Measurements from ENCODE around the gene TMEM63B.

GRCh38 chr6:44085219-44085618, 42.1 kb upstream of the TMEM63B start:
- TF ChIP-seq POLR2AphosphoS5 (IDR thresholded peaks at IDR 0.05; ENCODE audit: borderline replicate concordance, low read depth, low read length) (no peak), EZH2 (IDR thresholded peaks at IDR 0.05) (no peak)
